ENCODE results near the gene CEACAM1. TPM values are rescaled to one million over a fixed set of nuclear protein-coding genes. Genes with fewer than 3 reads are reported as not detected.

CEACAM1 gene
- total RNA-seq, 1 experiment from 2014 or later, result 1.5 TPM

- Histone ChIP-seq H3K23me2 (ENCODE audit: insufficient read length, low read depth, low read length, poor library complexity, severe bottlenecking) (no peaks in the 10 kb centered on the region), H3K14ac (ENCODE audit: insufficient read depth, low read length) (no peak overlapping the region), H3K4me2 (ENCODE audit: insufficient read depth, insufficient read length, low read length) (no peak overlapping the region), H3K27me3 (ENCODE audit: insufficient read depth, low read length) (no peaks in the 10 kb centered on the region), H2BK15ac (ENCODE audit: low read depth, low read length) (no peak overlapping the region), H2BK120ac (ENCODE audit: low read depth, low read length, poor library complexity, severe bottlenecking) (no peak overlapping the region), H3K56ac (ENCODE audit: insufficient read length, low read depth, low read length) (no peak overlapping the region), H2BK12ac (ENCODE audit: insufficient read length, low read depth, low read length) (no peak overlapping the region), H3K23ac (ENCODE audit: insufficient read length, low read depth, low read length) (no peak overlapping the region), H4K5ac (ENCODE audit: insufficient read length, low read depth, low read length) (no peak overlapping the region), H2AFZ (ENCODE audit: low read length) (no peak overlapping the region), H3K9ac (ENCODE audit: extremely low read depth, insufficient read length, low read length) (no peak overlapping the region), H3K4ac (ENCODE audit: low read depth, low read length) (no peak overlapping the region), H3K9me3 (ENCODE audit: control insufficient read depth, low read depth, low read length) (no peaks in the 10 kb centered on the region), H3K4me1 (ENCODE audit: insufficient read depth, low read length) (peaks cover 20% of the 10 kb centered on the region), H4K91ac (ENCODE audit: insufficient read length, low read depth, low read length) (no peak overlapping the region), H3T11ph (ENCODE audit: low read length) (no peak overlapping the region), H4K8ac (replicated peaks; ENCODE audit: insufficient read length, low read depth, low read length) (no peak overlapping the region), H3K18ac (ENCODE audit: insufficient read length, low read depth, low read length) (no peak overlapping the region), H3K27ac (ENCODE audit: insufficient read length, low read depth, low read length) (no peak overlapping the region), H3K79me2 (ENCODE audit: insufficient read depth, low read length) (no peaks in the 10 kb centered on the region), H2BK20ac (ENCODE audit: low read depth, low read length, poor library complexity, severe bottlenecking) (no peak overlapping the region), H4K20me1 (ENCODE audit: control insufficient read depth, insufficient read depth, insufficient read length) (no peaks in the 10 kb centered on the region), H3K79me1 (ENCODE audit: insufficient read depth, low read depth, low read length, poor library complexity, severe bottlenecking) (no peaks in the 10 kb centered on the region), H2BK5ac (ENCODE audit: insufficient read length, low read length) (no peak overlapping the region), H2AK5ac (ENCODE audit: insufficient read length, low read length) (no peak overlapping the region)
- Mint-ChIP-seq H3K27ac (no peak overlapping the region), H3K36me3 (ENCODE audit: insufficient read depth in 1 of 3, low read depth in 3 of 3) (no peaks in the 10 kb centered on the region; a peak in 1 of 7 replicates), H3K27me3 (ENCODE audit: low read depth) (0 out of 2 replicates have a peak, but pooled peaks cover 2% of the 10 kb centered on the region), H3K4me3 (no peak overlapping the region), H3K4me1 (peaks cover 63 to 64% of the 10 kb centered on the region in 2 experiments), H3K9me3 (no peaks in the 10 kb centered on the region)
- DNase-seq, result no peak
- WGBS (ENCODE audit: extremely low coverage, insufficient read length, low lambda C conversion rate), result no CpG with 5 or more reads among the region's 8 CpGs
- TF ChIP-seq CTCF (conservative IDR thresholded peaks at IDR 0.05), result no peak
Observed at GRCh38 chr19:42469311-42470235, 58.7 kb downstream of the CEACAM1 start.
